Progenitor cell of endocrine pancreas (in vitro differentiated cells): ENCODE results near the gene ZBTB21. TPM values are rescaled to one million over a fixed set of nuclear protein-coding genes. Genes with fewer than 3 reads are reported as not detected.

Experiments used
- DNase-seq: peaks from one replicate; pipeline ENCODE4 v3.0.0; 2021; ENCODE audit warnings: low spot score; ENCODE audit not compliant: unreplicated experiment
- H3K27ac Mint-ChIP-seq: 2 replicates; pipeline ENCODE4 v1.8.0; 2021; ENCODE audit warnings: mild to moderate bottlenecking, moderate library complexity, mixed read lengths
- H3K27me3 Mint-ChIP-seq: 2 replicates; pipeline ENCODE4 v1.8.0; 2021; ENCODE audit warnings: mixed read lengths
- H3K36me3 Mint-ChIP-seq: 2 replicates; pipeline ENCODE4 v1.8.0; 2022; ENCODE audit warnings: mixed read lengths; ENCODE audit not compliant: insufficient read depth
- H3K4me1 Mint-ChIP-seq: 2 replicates; pipeline ENCODE4 v1.8.0; 2021; ENCODE audit warnings: low read depth, mixed read lengths
- H3K4me3 Mint-ChIP-seq: 2 replicates; pipeline ENCODE4 v1.8.0; 2021; ENCODE audit warnings: low read depth, mild to moderate bottlenecking, moderate library complexity, mixed read lengths
- H3K9me3 Mint-ChIP-seq: 2 replicates; pipeline ENCODE4 v1.8.0; 2021; ENCODE audit warnings: low read depth, mixed read lengths
- CTCF ChIP-seq: fragments of 200-600 bp; sonication (generic); IDR thresholded peaks from one replicate; pipeline ENCODE4 v1.5.0; 2021; ENCODE audit warnings: antibody characterized with exemption, mild to moderate bottlenecking; ENCODE audit not compliant: unreplicated experiment
- total RNA-seq: library from RNA; stranded (reverse); gene quantifications from 2 replicates; pipeline ENCODE4 v1.2.1, GENCODE V29; 2021

The ZBTB21 gene
- total RNA-seq, 1 donor from 2014 or later: 15.7 TPM

GRCh38 chr21:42048870-42049577, 38.9 kb upstream of the ZBTB21 start:
- no peak overlapping the region for H3K27ac Mint-ChIP-seq
- H3K27me3 Mint-ChIP-seq: no peaks in the 10 kb centered on the region
- no peak for TF ChIP-seq CTCF
- no peak for DNase-seq
- H3K36me3 Mint-ChIP-seq: no peaks in the 10 kb centered on the region
- H3K9me3 Mint-ChIP-seq: peaks cover 11% of the 10 kb centered on the region
- no peak overlapping the region for H3K4me3 Mint-ChIP-seq
- peaks cover 3% of the 10 kb centered on the region for H3K4me1 Mint-ChIP-seq

GRCh38 chr21:42047821-42048613, 37.9 kb upstream of the ZBTB21 start:
- Mint-ChIP-seq H3K4me3 (no peak overlapping the region), H3K9me3 (peaks cover 6% of the 10 kb centered on the region), H3K27me3 (no peaks in the 10 kb centered on the region), H3K27ac (no peak overlapping the region), H3K36me3 (no peaks in the 10 kb centered on the region), H3K4me1 (peaks cover 3% of the 10 kb centered on the region)
- no peak for DNase-seq
- no peak for TF ChIP-seq CTCF

GRCh38 chr21:42044871-42045495, 34.8 kb upstream of the ZBTB21 start:
- H3K27me3 Mint-ChIP-seq: peaks cover 10% of the 10 kb centered on the region
- H3K4me3 Mint-ChIP-seq: no peak overlapping the region
- H3K4me1 Mint-ChIP-seq: peaks cover 4% of the 10 kb centered on the region
- no peak for DNase-seq
- no peak for TF ChIP-seq CTCF
- H3K27ac Mint-ChIP-seq: no peak overlapping the region
- H3K36me3 Mint-ChIP-seq: no peaks in the 10 kb centered on the region
- H3K9me3 Mint-ChIP-seq: no peaks in the 10 kb centered on the region

GRCh38 chr21:42043961-42044360, 33.8 kb upstream of the ZBTB21 start:
- Mint-ChIP-seq H3K36me3 (no peaks in the 10 kb centered on the region), H3K9me3 (no peaks in the 10 kb centered on the region), H3K27ac (no peak overlapping the region), H3K27me3 (peaks cover 10% of the 10 kb centered on the region), H3K4me1 (peaks cover 6% of the 10 kb centered on the region), H3K4me3 (no peak overlapping the region)
- TF ChIP-seq CTCF: no peak
- DNase-seq: no peak

DNA sequence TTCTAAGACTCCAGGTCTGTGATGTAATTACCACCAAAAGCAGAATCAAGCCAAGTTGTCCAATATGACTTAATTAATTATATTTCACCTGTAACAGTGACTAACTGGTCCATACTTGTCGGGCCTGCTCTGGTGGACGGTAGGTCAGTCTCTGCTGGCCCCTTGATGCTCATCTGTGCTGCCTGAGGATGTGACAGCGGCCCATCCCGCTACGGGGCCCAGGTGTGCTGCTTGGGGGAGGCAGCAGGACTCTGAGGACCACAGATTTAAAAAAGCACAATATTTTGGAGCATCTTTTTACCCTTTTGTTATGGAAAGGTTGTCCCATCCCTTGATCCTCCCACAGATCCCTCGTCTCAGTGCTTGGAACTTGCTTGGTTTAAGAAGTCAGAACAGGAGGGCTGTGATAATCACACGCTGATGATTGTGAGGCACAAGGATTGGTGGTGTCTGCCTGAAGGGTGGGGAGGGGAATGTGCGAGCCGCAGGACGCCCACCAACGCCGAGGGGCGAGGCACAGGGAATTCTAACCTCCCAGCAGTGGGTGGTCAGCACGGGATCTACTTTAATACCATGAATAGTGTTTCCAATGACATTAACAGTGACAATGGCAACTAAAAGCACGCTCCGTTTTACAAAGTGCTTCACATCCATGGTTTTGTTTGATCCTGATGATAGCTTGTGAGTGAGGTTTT, 33.2 kb upstream of the ZBTB21 start:
- Mint-ChIP-seq H3K27me3 (peaks cover 10% of the 10 kb centered on the region), H3K4me1 (peaks cover 6% of the 10 kb centered on the region), H3K9me3 (peaks cover 3% of the 10 kb centered on the region), H3K27ac (no peak overlapping the region), H3K4me3 (no peak overlapping the region), H3K36me3 (no peaks in the 10 kb centered on the region)
- DNase-seq: no peak
- TF ChIP-seq CTCF: no peak
